GM12878 (cell line): ENCODE measurements around the gene FADS1. TPM values are rescaled to one million over a fixed set of nuclear protein-coding genes. Genes with fewer than 3 reads are reported as not detected.
A peak's percentile ranks its signal among the peaks of the same experiment; 100 is the strongest.

Experiments used
- ATAC-seq: fragments of 200-7000 bp; cut with Tn5 transposase; 3 replicates; pipeline ENCODE4 v1.9.1; 2020; ENCODE audit warnings: mild to moderate bottlenecking, moderate library complexity
- BruUV-seq: library from RNA; stranded (reverse); fragments of 400-500 nt; replicated peaks from 2 replicates; lab custom pipeline; 2021; lab: Mats Ljungman, UMichigan
- CTCF ChIA-PET: fragments of 300-600 bp; sonication (Branson Sonifier 250); formaldehyde crosslinking; extraction: SDS; loops from one replicate; lab custom pipeline; 2021; ENCODE audit warnings: inconsistent platforms; lab: Yijun Ruan, JAX
- POLR2A ChIA-PET: fragments of 350-600 bp; formaldehyde crosslinking; extraction: SDS; loops from one replicate; lab custom pipeline; 2021; ENCODE audit warnings: inconsistent platforms; lab: Charles Lee
- RAD21 ChIA-PET: fragments of 300-600 bp; sonication (Branson Sonifier 250); formaldehyde crosslinking; loops from one replicate; lab custom pipeline; 2023; ENCODE audit warnings: antibody characterized with exemption; ENCODE audit not compliant: unreplicated experiment; lab: Charles Lee
- SMC1A ChIA-PET: fragments of 300-600 bp; sonication (Branson Sonifier 250); formaldehyde crosslinking; loops from one replicate; lab custom pipeline; 2023; ENCODE audit not compliant: unreplicated experiment, uncharacterized antibody; lab: Charles Lee
- DNase-seq: peaks from one replicate; pipeline ENCODE4 v3.0.0-alpha.2; 2011; ENCODE audit warnings: low read depth, low spot score
- FAIRE-seq: peaks from 3 replicates; lab custom pipeline; 2011; peaks lifted over from hg19 to GRCh38; lab: Jason Lieb, UNC
- H2AFZ ChIP-seq: 2 replicates; pipeline ENCODE4 v1.6.0; 2011; ENCODE audit warnings: low read depth, low read length, control low read depth; ENCODE audit not compliant: control insufficient read depth
- H3K27ac ChIP-seq: 2 replicates; pipeline ENCODE4 v1.5.1; 2011; ENCODE audit warnings: control low read depth; ENCODE audit not compliant: control insufficient read depth, insufficient read depth
- H3K27me3 ChIP-seq, 2 experiments: replicated peaks in 1 of 2; 2 replicates each; pipeline versions ENCODE4 v1.6.0 to v1.6.1; 2011; ENCODE audit warnings: low read length in 1 of 2; ENCODE audit not compliant: control insufficient read depth in 2 of 2, insufficient read depth in 2 of 2
- H3K36me3 ChIP-seq, 2 experiments: 2 replicates each; pipeline ENCODE4 v1.5.1; 2011; ENCODE audit warnings: low read length in 1 of 2; ENCODE audit not compliant: control insufficient read depth in 2 of 2, insufficient read depth in 2 of 2
- H3K4me1 ChIP-seq: 2 replicates; pipeline ENCODE4 v1.6.1; 2011; ENCODE audit warnings: mild to moderate bottlenecking, low read length, moderate library complexity, mixed read lengths; ENCODE audit not compliant: control insufficient read depth, insufficient read depth
- H3K4me2 ChIP-seq: 2 replicates; pipeline ENCODE4 v1.6.0; 2011; ENCODE audit warnings: control low read depth; ENCODE audit not compliant: control insufficient read depth, insufficient read depth
- H3K4me3 ChIP-seq: fragments of 200-600 bp; sonication (generic); 2 replicates; pipeline ENCODE4 v1.5.1; 2016
- H3K79me2 ChIP-seq: 2 replicates; pipeline ENCODE4 v1.6.0; 2011; ENCODE audit warnings: low read length; ENCODE audit not compliant: control insufficient read depth, insufficient read depth
- H3K9ac ChIP-seq: 2 replicates; pipeline ENCODE4 v1.8.0; 2011; ENCODE audit warnings: low read length, control low read depth, mixed read lengths; ENCODE audit not compliant: control insufficient read depth, insufficient read depth
- H3K9me3 ChIP-seq: replicated peaks from 3 replicates; pipeline ENCODE4 v1.5.1; 2011; ENCODE audit warnings: mild to moderate bottlenecking, low read length; ENCODE audit not compliant: control insufficient read depth, insufficient read depth
- H4K20me1 ChIP-seq: 2 replicates; pipeline ENCODE4 v1.6.0; 2011; ENCODE audit not compliant: control insufficient read depth, insufficient read depth
- BACH1 ChIP-seq: fragments of 450-650 bp; IDR thresholded peaks from 2 replicates; pipeline ENCODE4 v1.6.1; 2017; ENCODE audit warnings: mild to moderate bottlenecking, borderline replicate concordance
- CEBPB ChIP-seq, 2 experiments: fragments of 150-350 bp in 1 of 2; IDR thresholded peaks; 2 replicates each; pipeline ENCODE4 v1.6.1; 2012 to 2014; ENCODE audit warnings: low read depth in 2 of 2, low read length in 2 of 2, borderline replicate concordance in 1 of 2, inconsistent platforms in 1 of 2
- GABPA ChIP-seq: IDR thresholded peaks from 2 replicates; pipeline ENCODE4 v1.6.1; 2014; ENCODE audit warnings: antibody characterized with exemption, low read depth, mild to moderate bottlenecking, inconsistent platforms
- SMAD1 ChIP-seq: fragments of 450-650 bp; IDR thresholded peaks from 2 replicates; pipeline ENCODE4 v1.6.1; 2018; ENCODE audit warnings: mild to moderate bottlenecking, low read depth; ENCODE audit not compliant: partially characterized antibody
- SMAD5 ChIP-seq: IDR thresholded peaks from 2 replicates; pipeline ENCODE4 v1.6.1; 2016; ENCODE audit warnings: antibody characterized with exemption, low read depth
- SMARCA5 ChIP-seq: fragments of 450-650 bp; IDR thresholded peaks from 2 replicates; pipeline ENCODE4 v1.6.1; 2017; ENCODE audit warnings: mild to moderate bottlenecking
- SRF ChIP-seq, 2 experiments: IDR thresholded peaks; 2 replicates each; pipeline ENCODE4 v1.6.1; 2011; ENCODE audit warnings: low read depth in 2 of 2, low read length in 2 of 2, mild to moderate bottlenecking in 1 of 2, moderate library complexity in 1 of 2
- TBL1XR1 ChIP-seq: IDR thresholded peaks from 2 replicates; pipeline ENCODE4 v1.6.1; 2012; ENCODE audit warnings: low read depth, low read length, improper control_type of control experiment
- ZNF207 ChIP-seq: fragments of 450-650 bp; IDR thresholded peaks from 2 replicates; pipeline ENCODE4 v1.6.1; 2014; ENCODE audit warnings: antibody characterized with exemption, mild to moderate bottlenecking, borderline replicate concordance
- WGBS: methylation state at CpG from one replicate; pipeline ENCODE4 v1.1.6; 2016; ENCODE audit warnings: low lambda C conversion rate; ENCODE audit not compliant: insufficient replicate concordance, insufficient coverage; ENCODE audit errors: missing lambda C conversion rate; 5-methylcytosine and 5-hydroxymethylcytosine counted together
- in situ Hi-C: fragments of 300-500 bp; cut with MboI; formaldehyde crosslinking; loops from 9 replicates; pipeline ENCODE4 v1.14.3; 2018; ENCODE audit warnings: mixed read lengths
- intact Hi-C: fragments of 100-400 bp; cut with micrococcal nuclease; formaldehyde crosslinking; loops from one replicate; pipeline ENCODE4 v1.14.2; 2022; ENCODE audit not compliant: unreplicated experiment
- polyA plus RNA-seq, 11 experiments: library from polyadenylated mRNA; depleted of rRNA in 4 of 11; unstranded in 6 of 11; stranded (reverse) in 5 of 11; fragments of >200 nt; fragmentation: Nextera tagmentation in 4 of 11; fragmentation: Illumina TruSeq in 1 of 11; extraction: Ambion mirVana in 4 of 11; extraction: Trizol in 1 of 11; gene quantifications; 1 replicate in 1 of 11; 2 replicates in 10 of 11; pipeline versions ENCODE4 v1.2.1 to v1.2.3, GENCODE V29; 2011 to 2016; ENCODE audit warnings: inconsistent platforms in 2 of 11, missing spikeins in 2 of 11, low read depth in 1 of 11
- total RNA-seq, 4 experiments: library from RNA; depleted of rRNA in 3 of 4; stranded (reverse); fragments of >200 nt in 3 of 4; fragmentation: Illumina TruSeq in 1 of 4; extraction: Trizol in 1 of 4; gene quantifications; 2 replicates each; pipeline versions ENCODE4 v1.2.1 to v1.2.3, GENCODE V29; 2013 to 2021
- TF ChIP-seq, protein P1 (sequence below): fragments of 450-650 bp; IDR thresholded peaks from 2 replicates; pipeline ENCODE4 v1.6.1; 2018; ENCODE audit warnings: mild to moderate bottlenecking, low read depth, moderate library complexity; ENCODE audit not compliant: partially characterized antibody
- TF ChIP-seq, protein P2 (sequence below): fragments of 450-650 bp; IDR thresholded peaks from 2 replicates; pipeline ENCODE4 v1.6.1; 2016; ENCODE audit warnings: mild to moderate bottlenecking
- TF ChIP-seq, protein P3 (sequence below): fragments of 150-350 bp; IDR thresholded peaks from 2 replicates; pipeline ENCODE4 v1.6.1; 2014; ENCODE audit warnings: mild to moderate bottlenecking, low read depth, low read length

Gene FADS1
- total and polyA plus RNA-seq, 10 of the 15 experiments (the other 5 are each of a cell fraction or from before 2014, with no cell fraction given) = 8.8 to 73.9 (median 39.0) TPM

DNA sequence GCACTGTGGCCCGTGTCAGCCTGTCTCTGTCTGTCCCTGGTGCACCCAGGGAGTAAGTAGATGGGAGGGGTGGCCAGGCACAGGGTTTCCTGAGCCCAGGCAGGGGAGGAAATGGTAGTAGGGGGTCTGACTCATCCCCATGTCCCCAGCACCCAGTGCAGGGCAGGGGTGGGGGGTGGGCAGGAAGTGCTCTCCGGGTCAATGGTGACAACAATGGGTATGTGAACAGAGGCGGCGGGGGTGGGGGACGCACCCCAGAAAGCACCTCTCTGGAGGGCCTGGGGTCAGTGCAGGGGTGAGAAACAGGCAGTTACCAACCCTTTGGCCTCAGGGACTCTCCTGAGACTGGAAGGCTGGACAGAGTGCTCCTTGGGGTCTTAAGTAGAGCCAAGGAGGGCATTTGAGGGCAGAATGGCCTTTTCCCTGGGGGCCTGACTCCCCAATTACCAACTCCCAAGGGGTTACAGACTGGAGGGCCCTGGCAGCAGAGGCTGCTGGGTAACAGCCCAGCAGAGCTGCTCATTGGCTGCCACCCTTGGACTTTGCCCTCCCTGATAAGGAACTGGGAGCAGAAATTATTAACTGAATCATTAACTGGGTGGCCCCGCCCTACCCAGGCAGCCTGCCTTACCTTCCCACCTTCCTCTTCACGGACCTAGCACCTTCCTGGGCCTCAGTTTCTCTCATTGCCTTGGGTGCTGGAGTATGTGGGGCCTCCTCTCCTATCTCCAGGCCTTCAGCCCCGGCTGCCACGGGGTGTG is 60.2 kb downstream of the FADS1 start (continued):
- TF ChIP-seq CEBPB (IDR thresholded peaks at IDR 0.05; ENCODE audit: borderline replicate concordance in 1 of 2, low read depth in 2 of 2, low read length in 2 of 2) (no peak), SMAD5 (no peak)
- TF ChIP-seq, protein P1, sequence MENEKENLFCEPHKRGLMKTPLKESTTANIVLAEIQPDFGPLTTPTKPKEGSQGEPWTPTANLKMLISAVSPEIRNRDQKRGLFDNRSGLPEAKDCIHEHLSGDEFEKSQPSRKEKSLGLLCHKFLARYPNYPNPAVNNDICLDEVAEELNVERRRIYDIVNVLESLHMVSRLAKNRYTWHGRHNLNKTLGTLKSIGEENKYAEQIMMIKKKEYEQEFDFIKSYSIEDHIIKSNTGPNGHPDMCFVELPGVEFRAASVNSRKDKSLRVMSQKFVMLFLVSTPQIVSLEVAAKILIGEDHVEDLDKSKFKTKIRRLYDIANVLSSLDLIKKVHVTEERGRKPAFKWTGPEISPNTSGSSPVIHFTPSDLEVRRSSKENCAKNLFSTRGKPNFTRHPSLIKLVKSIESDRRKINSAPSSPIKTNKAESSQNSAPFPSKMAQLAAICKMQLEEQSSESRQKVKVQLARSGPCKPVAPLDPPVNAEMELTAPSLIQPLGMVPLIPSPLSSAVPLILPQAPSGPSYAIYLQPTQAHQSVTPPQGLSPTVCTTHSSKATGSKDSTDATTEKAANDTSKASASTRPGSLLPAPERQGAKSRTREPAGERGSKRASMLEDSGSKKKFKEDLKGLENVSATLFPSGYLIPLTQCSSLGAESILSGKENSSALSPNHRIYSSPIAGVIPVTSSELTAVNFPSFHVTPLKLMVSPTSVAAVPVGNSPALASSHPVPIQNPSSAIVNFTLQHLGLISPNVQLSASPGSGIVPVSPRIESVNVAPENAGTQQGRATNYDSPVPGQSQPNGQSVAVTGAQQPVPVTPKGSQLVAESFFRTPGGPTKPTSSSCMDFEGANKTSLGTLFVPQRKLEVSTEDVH = no peak
- TF ChIP-seq, all 136 proteins: peak for 41

DNA sequence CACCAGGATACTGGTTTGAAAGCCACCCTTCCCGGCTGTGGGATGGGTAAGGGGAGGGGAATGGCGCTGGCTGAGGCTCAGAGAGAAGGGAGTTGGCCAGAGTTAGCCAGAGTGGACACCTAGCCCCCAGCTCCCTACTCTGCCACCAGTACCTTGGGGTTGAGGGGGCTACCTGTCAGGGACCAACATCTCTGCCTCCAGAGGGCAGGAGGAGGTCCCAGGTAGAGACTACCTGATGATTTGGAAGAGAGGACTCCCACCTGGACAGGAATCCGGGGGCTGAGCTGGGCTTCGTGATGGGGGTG is 60.7 kb downstream of the FADS1 start:
- H3K4me2 ChIP-seq = no peak overlapping the region

More for the DNA sequence above, 60.7 kb downstream of the FADS1 start:
- H3K4me3 ChIP-seq = no peak overlapping the region
- no TSS peak for BruUV-seq
- SMC1A ChIA-PET = interaction anchor here (0.6 to 3.6 kb wide), 5 partner anchors 32 to 79 kb away, joined by 3 to 15 read pairs (median 3); partner anchors contain the start of gene FEN1
- POLR2A ChIA-PET = interaction anchor here (0.6 to 8.0 kb wide), 7 partner anchors 29 to 382 kb away, joined by 4 to 60 read pairs (median 6); partner anchors contain the start of genes FADS2, FEN1, FTH1 and TMEM258
- no peaks in the 10 kb centered on the region for H4K20me1 ChIP-seq
- FAIRE-seq (no peak), DNase-seq (no peak)
- no peak overlapping the region for H3K9ac ChIP-seq
- CTCF ChIA-PET = interaction anchor here (0.8 to 4.8 kb wide), 5 partner anchors 8 to 60 kb away, joined by 3 to 35 read pairs (median 4); partner anchors contain the start of genes FEN1 and TMEM258
- 31% methylated on average over 4 of the region's 4 CpGs for WGBS
- H3K4me1 ChIP-seq = peaks cover 8% of the 10 kb centered on the region
- RAD21 ChIA-PET = interaction anchor here (0.9 to 2.0 kb wide), 3 partner anchors 59 to 142 kb away, joined by 3 to 7 read pairs (median 3); partner anchors contain the start of gene FADS2
- TF ChIP-seq, protein P2, sequence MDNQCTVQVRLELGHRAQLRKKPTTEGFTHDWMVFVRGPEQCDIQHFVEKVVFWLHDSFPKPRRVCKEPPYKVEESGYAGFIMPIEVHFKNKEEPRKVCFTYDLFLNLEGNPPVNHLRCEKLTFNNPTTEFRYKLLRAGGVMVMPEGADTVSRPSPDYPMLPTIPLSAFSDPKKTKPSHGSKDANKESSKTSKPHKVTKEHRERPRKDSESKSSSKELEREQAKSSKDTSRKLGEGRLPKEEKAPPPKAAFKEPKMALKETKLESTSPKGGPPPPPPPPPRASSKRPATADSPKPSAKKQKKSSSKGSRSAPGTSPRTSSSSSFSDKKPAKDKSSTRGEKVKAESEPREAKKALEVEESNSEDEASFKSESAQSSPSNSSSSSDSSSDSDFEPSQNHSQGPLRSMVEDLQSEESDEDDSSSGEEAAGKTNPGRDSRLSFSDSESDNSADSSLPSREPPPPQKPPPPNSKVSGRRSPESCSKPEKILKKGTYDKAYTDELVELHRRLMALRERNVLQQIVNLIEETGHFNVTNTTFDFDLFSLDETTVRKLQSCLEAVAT = peak; percentile 89; the same call in 1 of the 2 replicates
- TF ChIP-seq SMARCA5 (peak; percentile 75), ZNF207 (0 out of 2 replicates have a peak, but pooled peaks have one; percentile 9), SMAD1 (peak; percentile 38), BACH1 (0 out of 2 replicates have a peak, but pooled peaks have one; percentile 8), GABPA (no peak), TBL1XR1 (no peak), SRF (IDR thresholded peaks at IDR 0.05; ENCODE audit: low read depth in 2 of 2, low read length in 2 of 2) (no peak)
- TF ChIP-seq, protein P3, sequence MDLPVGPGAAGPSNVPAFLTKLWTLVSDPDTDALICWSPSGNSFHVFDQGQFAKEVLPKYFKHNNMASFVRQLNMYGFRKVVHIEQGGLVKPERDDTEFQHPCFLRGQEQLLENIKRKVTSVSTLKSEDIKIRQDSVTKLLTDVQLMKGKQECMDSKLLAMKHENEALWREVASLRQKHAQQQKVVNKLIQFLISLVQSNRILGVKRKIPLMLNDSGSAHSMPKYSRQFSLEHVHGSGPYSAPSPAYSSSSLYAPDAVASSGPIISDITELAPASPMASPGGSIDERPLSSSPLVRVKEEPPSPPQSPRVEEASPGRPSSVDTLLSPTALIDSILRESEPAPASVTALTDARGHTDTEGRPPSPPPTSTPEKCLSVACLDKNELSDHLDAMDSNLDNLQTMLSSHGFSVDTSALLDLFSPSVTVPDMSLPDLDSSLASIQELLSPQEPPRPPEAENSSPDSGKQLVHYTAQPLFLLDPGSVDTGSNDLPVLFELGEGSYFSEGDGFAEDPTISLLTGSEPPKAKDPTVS = no peak
- TF ChIP-seq, all 136 proteins: peak for 5
- no peak; the same call in 2 of the 3 replicates for ATAC-seq
- no peaks in the 10 kb centered on the region for H3K36me3 ChIP-seq
- no peaks in the 10 kb centered on the region for H3K9me3 ChIP-seq
- H2AFZ ChIP-seq = no peak overlapping the region
- intact Hi-C loops (no loop called here), in situ Hi-C loops (no loop called here)
- H3K27ac ChIP-seq = no peak overlapping the region
- H3K79me2 ChIP-seq = no peaks in the 10 kb centered on the region
- no peaks in the 10 kb centered on the region; a peak in 1 of 4 replicates for H3K27me3 ChIP-seq
